Fibroblast of lung (primary cell): Measurements from ENCODE around the gene NCBP3. TPM values are rescaled to one million over a fixed set of nuclear protein-coding genes. Genes with fewer than 3 reads are reported as not detected.

Source experiments
- DNase-seq, 2 donors: peaks; one replicate each; pipeline versions ENCODE4 v3.0.0 to v3.0.0-alpha.2; 2010; ENCODE audit warnings: low read depth in 2 of 2
- H2AFZ ChIP-seq: 2 replicates; pipeline ENCODE4 v1.5.1; 2012; ENCODE audit warnings: low read length, control low read depth, inconsistent platforms
- H3K27ac ChIP-seq: 2 replicates; pipeline ENCODE4 v1.5.1; 2011; ENCODE audit warnings: low read length, control low read depth; ENCODE audit not compliant: insufficient read depth
- H3K27me3 ChIP-seq: 2 replicates; pipeline ENCODE4 v1.5.1; 2011; ENCODE audit warnings: mild to moderate bottlenecking, low read length; ENCODE audit not compliant: control insufficient read depth, insufficient read depth
- H3K36me3 ChIP-seq: 2 replicates; pipeline ENCODE4 v1.5.1; 2011; ENCODE audit warnings: low read length; ENCODE audit not compliant: control insufficient read depth, insufficient read depth
- H3K4me1 ChIP-seq: 2 replicates; pipeline ENCODE4 v1.5.1; 2011; ENCODE audit warnings: low read length; ENCODE audit not compliant: control insufficient read depth, insufficient read depth; ENCODE audit errors: extremely low read depth
- H3K4me2 ChIP-seq: 2 replicates; pipeline ENCODE4 v1.5.1; 2011; ENCODE audit warnings: low read length, control low read depth; ENCODE audit not compliant: insufficient read depth; ENCODE audit errors: extremely low read depth
- H3K4me3 ChIP-seq, 4 experiments: fragments of 200-600 bp in 1 of 4; sonication (generic) in 1 of 4; replicated peaks in 1 of 4; 2 replicates each; pipeline ENCODE4 v1.5.1; 2011 to 2016; ENCODE audit warnings: low read length in 4 of 4, low read depth in 3 of 4, mild to moderate bottlenecking in 3 of 4, control low read depth in 2 of 4, inconsistent platforms in 1 of 4, mixed read lengths in 1 of 4; ENCODE audit not compliant: insufficient read depth in 1 of 4; ENCODE audit errors: control extremely low read depth in 1 of 4
- H3K79me2 ChIP-seq: 2 replicates; pipeline ENCODE4 v1.5.1; 2012; ENCODE audit warnings: mild to moderate bottlenecking, low read length, inconsistent platforms; ENCODE audit not compliant: control insufficient read depth, insufficient read depth
- H3K9ac ChIP-seq: 2 replicates; pipeline ENCODE4 v1.5.1; 2011; ENCODE audit warnings: mild to moderate bottlenecking, low read length, control low read depth; ENCODE audit not compliant: insufficient read depth
- H3K9me3 ChIP-seq: 2 replicates; pipeline ENCODE4 v1.5.1; 2012; ENCODE audit warnings: low read depth, low read length; ENCODE audit not compliant: control insufficient read depth, insufficient read depth
- H4K20me1 ChIP-seq: 2 replicates; pipeline ENCODE4 v1.5.1; 2011; ENCODE audit warnings: low read length; ENCODE audit not compliant: control insufficient read depth, insufficient read depth; ENCODE audit errors: extremely low read depth
- EZH2 ChIP-seq: IDR thresholded peaks from 2 replicates; pipeline ENCODE4 v1.5.1; 2012; ENCODE audit warnings: low read length, control low read depth, mild to moderate bottlenecking; ENCODE audit errors: missing control alignments
- polyA plus RNA-seq, 2 donors: library from polyadenylated mRNA; depleted of rRNA in 1 of 2; stranded (reverse) in 1 of 2; unstranded in 1 of 2; fragments of >200 nt; gene quantifications; 2 replicates each; pipeline ENCODE4 v1.2.1, GENCODE V29; 2011 to 2012; ENCODE audit warnings: missing spikeins in 1 of 2
- total RNA-seq: library from RNA; depleted of rRNA; stranded (reverse); fragments of >200 nt; gene quantifications from 2 replicates; pipeline ENCODE4 v1.2.1, GENCODE V29; 2014
- TF ChIP-seq, protein P1 (sequence below), 2 donors: IDR thresholded peaks in 1 of 2; conservative IDR thresholded peaks in 1 of 2; 1 replicate in 1 of 2; 2 replicates in 1 of 2; pipeline ENCODE4 v1.5.1; 2011 to 2012; ENCODE audit warnings: low read length in 2 of 2, control low read depth in 1 of 2, inconsistent platforms in 1 of 2, low read depth in 1 of 2, mild to moderate bottlenecking in 1 of 2

Gene NCBP3
- total and polyA plus RNA-seq, 2 donors (not counting 1 experiment from before 2014, with no cell fraction given): 20.4 to 23.3 TPM

DNA sequence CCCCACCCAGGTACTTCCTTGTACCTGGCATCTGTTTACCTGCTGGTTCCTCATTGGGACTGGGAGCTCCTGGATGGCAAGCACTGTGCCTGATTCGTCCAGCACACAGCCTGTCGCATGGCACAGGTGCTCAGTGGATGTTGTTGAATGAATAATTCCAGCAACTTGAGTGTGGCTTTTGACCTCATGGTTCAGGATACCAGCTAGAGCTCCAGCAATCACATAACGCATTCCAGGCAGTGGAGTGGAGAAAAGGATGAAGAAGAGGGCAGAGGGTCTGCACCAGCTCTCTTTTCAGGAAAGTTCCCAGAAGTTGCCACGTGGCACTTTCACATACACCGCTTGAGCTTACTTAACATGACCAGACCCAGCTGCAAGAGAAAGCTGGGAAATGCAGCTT lies 48.1 kb upstream of the NCBP3 start:
- Histone ChIP-seq H3K79me2 (no peaks in the 10 kb centered on the region), H3K4me2 (no peak overlapping the region), H3K9me3 (no peaks in the 10 kb centered on the region), H4K20me1 (no peaks in the 10 kb centered on the region), H3K27ac (no peak overlapping the region), H3K4me3 (no peak overlapping the region), H3K36me3 (no peaks in the 10 kb centered on the region), H3K27me3 (no peaks in the 10 kb centered on the region), H2AFZ (no peak overlapping the region), H3K9ac (no peak overlapping the region), H3K4me1 (peaks cover 5% of the 10 kb centered on the region)
- no peak for DNase-seq
- TF ChIP-seq, protein P1, sequence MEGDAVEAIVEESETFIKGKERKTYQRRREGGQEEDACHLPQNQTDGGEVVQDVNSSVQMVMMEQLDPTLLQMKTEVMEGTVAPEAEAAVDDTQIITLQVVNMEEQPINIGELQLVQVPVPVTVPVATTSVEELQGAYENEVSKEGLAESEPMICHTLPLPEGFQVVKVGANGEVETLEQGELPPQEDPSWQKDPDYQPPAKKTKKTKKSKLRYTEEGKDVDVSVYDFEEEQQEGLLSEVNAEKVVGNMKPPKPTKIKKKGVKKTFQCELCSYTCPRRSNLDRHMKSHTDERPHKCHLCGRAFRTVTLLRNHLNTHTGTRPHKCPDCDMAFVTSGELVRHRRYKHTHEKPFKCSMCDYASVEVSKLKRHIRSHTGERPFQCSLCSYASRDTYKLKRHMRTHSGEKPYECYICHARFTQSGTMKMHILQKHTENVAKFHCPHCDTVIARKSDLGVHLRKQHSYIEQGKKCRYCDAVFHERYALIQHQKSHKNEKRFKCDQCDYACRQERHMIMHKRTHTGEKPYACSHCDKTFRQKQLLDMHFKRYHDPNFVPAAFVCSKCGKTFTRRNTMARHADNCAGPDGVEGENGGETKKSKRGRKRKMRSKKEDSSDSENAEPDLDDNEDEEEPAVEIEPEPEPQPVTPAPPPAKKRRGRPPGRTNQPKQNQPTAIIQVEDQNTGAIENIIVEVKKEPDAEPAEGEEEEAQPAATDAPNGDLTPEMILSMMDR (conservative IDR thresholded peaks at IDR 0.05 in 1 of 2, IDR thresholded peaks at IDR 0.05 in 1 of 2; ENCODE audit: low read depth in 1 of 2, low read length in 2 of 2): no peak
- no peak for TF ChIP-seq EZH2

DNA sequence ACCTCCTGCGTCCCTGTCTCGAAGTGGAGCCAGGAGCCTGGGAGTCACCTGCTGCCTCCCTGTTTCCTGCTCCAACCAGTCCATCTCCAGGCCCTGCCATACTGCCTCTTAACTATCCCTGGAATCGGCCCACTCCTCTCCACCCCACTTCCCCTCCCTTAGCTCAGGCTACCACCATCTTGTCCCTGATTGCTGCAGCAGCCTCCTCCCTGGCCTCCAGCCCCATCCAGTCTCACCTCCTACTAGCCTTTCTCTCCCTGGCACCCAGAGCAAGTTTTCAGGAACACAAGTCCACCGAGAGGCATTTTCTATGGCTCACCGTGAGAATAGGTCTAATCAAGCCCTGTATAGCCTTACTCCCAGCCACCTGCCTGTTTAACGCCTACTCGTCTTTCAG lies 47.7 kb upstream of the NCBP3 start:
- Histone ChIP-seq H3K4me1 (peaks cover 5% of the 10 kb centered on the region), H3K9ac (no peak overlapping the region), H3K4me3 (no peak overlapping the region)

DNA sequence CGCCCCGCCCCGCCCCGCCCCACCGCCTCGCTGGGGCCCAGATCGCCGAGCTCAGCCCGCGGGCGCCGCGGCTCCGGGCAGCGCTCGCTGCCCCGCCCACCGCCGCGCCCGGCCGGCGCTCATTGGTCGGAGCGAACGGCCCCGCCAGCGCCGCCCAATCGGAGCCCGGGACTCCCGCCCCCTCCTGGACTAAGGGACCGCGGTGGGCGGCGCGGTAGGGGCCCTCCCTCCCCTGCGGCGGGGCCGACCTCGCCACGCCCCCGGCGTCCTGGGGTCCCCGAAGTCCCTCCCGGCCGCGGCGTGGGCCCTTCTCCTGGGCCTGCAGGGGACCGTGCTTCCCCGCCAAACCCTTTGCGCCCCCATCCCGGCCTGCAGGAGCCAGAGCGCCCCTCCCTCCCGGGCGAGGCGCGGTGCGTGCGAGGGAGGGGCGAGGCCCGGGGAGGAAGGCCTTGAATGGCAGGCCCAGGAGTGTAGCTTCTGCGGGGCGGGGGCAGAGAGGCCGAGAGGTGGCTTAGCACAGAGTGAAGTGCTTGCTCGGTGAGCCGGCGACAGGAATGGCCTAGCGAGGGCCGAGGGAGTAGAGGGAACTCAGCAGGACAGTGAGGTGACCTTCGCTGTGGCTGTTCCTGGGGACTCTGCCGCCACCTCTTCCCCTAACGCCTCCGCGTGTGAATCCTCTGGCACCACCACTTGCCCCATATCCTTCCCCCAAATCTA lies 47.1 kb upstream of the NCBP3 start, which contains the start of gene CAMKK1:
Gene CAMKK1 (minus strand): TSS at position 51 of the 717 bp plus-strand sequence. CDS start 7,366 bp downstream, outside the sequence.
- Histone ChIP-seq H3K4me3 (peak within 1 kb of the TSS; percentile 42 to 64 (median 50)), H3K79me2 (no peaks in the 10 kb centered on the region), H3K9me3 (no peaks in the 10 kb centered on the region), H4K20me1 (no peaks in the 10 kb centered on the region), H2AFZ (peak within 1 kb of the TSS; percentile 60), H3K27ac (no peak within 1 kb of the TSS), H3K36me3 (no peaks in the 10 kb centered on the region), H3K4me1 (peaks cover 5% of the 10 kb centered on the region), H3K27me3 (no peaks in the 10 kb centered on the region), H3K9ac (peak within 1 kb of the TSS; percentile 50), H3K4me2 (peak within 1 kb of the TSS; percentile 94)
- DNase-seq: peak; percentile 65 to 77
- TF ChIP-seq, protein P1 (conservative IDR thresholded peaks at IDR 0.05 in 1 of 2, IDR thresholded peaks at IDR 0.05 in 1 of 2; ENCODE audit: low read depth in 1 of 2, low read length in 2 of 2): no peak
- no peak for TF ChIP-seq EZH2

More for the DNA sequence above, 47.7 kb upstream of the NCBP3 start:
- Histone ChIP-seq H3K27me3 (no peaks in the 10 kb centered on the region), H3K27ac (no peak overlapping the region), H3K4me2 (no peak overlapping the region), H3K9me3 (no peaks in the 10 kb centered on the region), H4K20me1 (no peaks in the 10 kb centered on the region), H2AFZ (peak overlapping the region; percentile 38), H3K79me2 (no peaks in the 10 kb centered on the region), H3K36me3 (no peaks in the 10 kb centered on the region)
- no peak for DNase-seq
- no peak for TF ChIP-seq EZH2
- TF ChIP-seq, protein P1 (conservative IDR thresholded peaks at IDR 0.05 in 1 of 2, IDR thresholded peaks at IDR 0.05 in 1 of 2; ENCODE audit: low read depth in 1 of 2, low read length in 2 of 2): no peak
